SK-N-SH (cell line): ENCODE measurements around the gene PODXL2. TPM values are rescaled to one million over a fixed set of nuclear protein-coding genes. Genes with fewer than 3 reads are reported as not detected.

Experiments
- CTCF ChIA-PET: fragments of 300-600, 350-600 bp; formaldehyde crosslinking; extraction: SDS; loops from one replicate; lab custom pipeline; 2021; lab: Yijun Ruan, JAX
- POLR2A ChIA-PET: fragments of 350-600 bp; sonication (Branson Sonifier 250); formaldehyde crosslinking; extraction: SDS; loops from one replicate; lab custom pipeline; 2020; ENCODE audit warnings: antibody characterized with exemption, inconsistent platforms; lab: Yijun Ruan, JAX
- DNase-seq: peaks from one replicate; pipeline ENCODE4 v3.0.0; 2012
- H2AFZ ChIP-seq: fragments of 200-600 bp; sonication (generic); 2 replicates; pipeline ENCODE4 v1.8.1; 2016; ENCODE audit warnings: antibody characterized with exemption, mild to moderate bottlenecking, low read depth
- H3F3A ChIP-seq: fragments of 200-600 bp; sonication (generic); replicated peaks from 2 replicates; pipeline ENCODE3; 2016; ENCODE audit warnings: antibody characterized with exemption, mild to moderate bottlenecking; ENCODE audit not compliant: insufficient read depth
- H3K27ac ChIP-seq, 2 experiments: fragments of 200-500 bp in 1 of 2; fragments of 200-600 bp in 1 of 2; sonication (Bioruptor generic) in 1 of 2; sonication (generic), shearing (Covaris generic) in 1 of 2; 2 replicates each; pipeline versions ENCODE4 v1.5.1 to v1.6.1; 2014 to 2016; ENCODE audit warnings: low read depth in 2 of 2, inconsistent platforms in 1 of 2, low read length in 1 of 2, mild to moderate bottlenecking in 1 of 2, mixed read lengths in 1 of 2
- H3K27me3 ChIP-seq: fragments of 200-600 bp; sonication (generic), shearing (Covaris generic); 2 replicates; pipeline ENCODE4 v1.6.1; 2016; ENCODE audit warnings: mixed run types; ENCODE audit not compliant: insufficient read depth
- H3K36me3 ChIP-seq, 2 experiments: fragments of 200-500 bp in 1 of 2; fragments of 200-600 bp in 1 of 2; sonication (Bioruptor generic) in 1 of 2; sonication (generic) in 1 of 2; replicated peaks in 1 of 2; 2 replicates each; pipeline versions ENCODE3 to v1.5.1; 2014 to 2016; ENCODE audit warnings: low read length in 1 of 2, mild to moderate bottlenecking in 1 of 2; ENCODE audit not compliant: insufficient read depth in 2 of 2, control insufficient read depth in 1 of 2
- H3K4me1 ChIP-seq, 2 experiments: fragments of 200-500 bp in 1 of 2; fragments of 200-600 bp in 1 of 2; sonication (Bioruptor generic) in 1 of 2; sonication (generic), shearing (Covaris generic) in 1 of 2; 2 replicates each; pipeline versions ENCODE4 v1.5.1 to v1.6.1; 2014 to 2016; ENCODE audit warnings: low read depth in 1 of 2, low read length in 1 of 2, mixed run types in 1 of 2; ENCODE audit not compliant: insufficient read depth in 2 of 2, control insufficient read depth in 1 of 2
- H3K4me2 ChIP-seq: fragments of 200-600 bp; sonication (generic), shearing (Covaris generic); 2 replicates; pipeline ENCODE4 v1.6.1; 2017; ENCODE audit warnings: mixed run types
- H3K4me3 ChIP-seq, 2 experiments: fragments of 200-500 bp in 1 of 2; fragments of 200-600 bp in 1 of 2; sonication (Bioruptor generic) in 1 of 2; sonication (generic), shearing (Covaris generic) in 1 of 2; 2 replicates each; pipeline versions ENCODE4 v1.5.1 to v1.8.1; 2014 to 2016; ENCODE audit warnings: low read depth in 2 of 2, inconsistent platforms in 1 of 2, low read length in 1 of 2, mild to moderate bottlenecking in 1 of 2, mixed read lengths in 1 of 2, moderate library complexity in 1 of 2
- H3K79me2 ChIP-seq: fragments of 200-600 bp; sonication (generic); 2 replicates; pipeline ENCODE4 v1.8.1; 2017; ENCODE audit warnings: mild to moderate bottlenecking; ENCODE audit not compliant: insufficient read depth
- H3K9ac ChIP-seq: fragments of 200-600 bp; sonication (generic); 2 replicates; pipeline ENCODE4 v1.6.1; 2017; ENCODE audit warnings: mixed run types
- H3K9me2 ChIP-seq: fragments of 200-600 bp; sonication (generic); 2 replicates; pipeline ENCODE4 v1.6.1; 2017; ENCODE audit warnings: mixed run types
- H3K9me3 ChIP-seq: fragments of 200-600 bp; sonication (generic); 2 replicates; pipeline ENCODE4 v1.6.1; 2017; ENCODE audit warnings: mixed run types, mild to moderate bottlenecking, moderate library complexity
- H4K20me1 ChIP-seq: fragments of 200-600 bp; sonication (generic); 2 replicates; pipeline ENCODE4 v1.6.1; 2017; ENCODE audit warnings: mild to moderate bottlenecking, mixed run types; ENCODE audit not compliant: insufficient read depth
- CHD2 ChIP-seq: fragments of 150-350 bp; IDR thresholded peaks from 2 replicates; pipeline ENCODE4 v1.6.1; 2018; ENCODE audit warnings: low read length; ENCODE audit not compliant: partially characterized antibody
- CTCF ChIP-seq: fragments of 200-600 bp; sonication (generic); IDR thresholded peaks from 2 replicates; pipeline ENCODE4 v1.6.1; 2017; ENCODE audit warnings: antibody characterized with exemption, mild to moderate bottlenecking, moderate library complexity
- FOSL2 ChIP-seq: IDR thresholded peaks from 2 replicates; pipeline ENCODE4 v1.4.0; 2012; ENCODE audit warnings: low read depth, mild to moderate bottlenecking, moderate library complexity, borderline replicate concordance
- JUND ChIP-seq: IDR thresholded peaks from 2 replicates; pipeline ENCODE4 v1.4.0; 2012
- RAD21 ChIP-seq: IDR thresholded peaks from 2 replicates; pipeline ENCODE4 v1.6.1; 2012; ENCODE audit warnings: mild to moderate bottlenecking, low read length
- REST ChIP-seq: IDR thresholded peaks from 2 replicates; pipeline ENCODE4 v1.6.1; 2012; ENCODE audit warnings: mild to moderate bottlenecking, low read depth, low read length, moderate library complexity
- RFX5 ChIP-seq: IDR thresholded peaks from 2 replicates; pipeline ENCODE4 v1.6.1; 2012; ENCODE audit warnings: mild to moderate bottlenecking, improper control_type of control experiment, low read length
- RXRA ChIP-seq: IDR thresholded peaks from 2 replicates; pipeline ENCODE4 v1.4.0; 2012; ENCODE audit warnings: low read depth, mild to moderate bottlenecking, borderline replicate concordance
- SMC3 ChIP-seq: IDR thresholded peaks from 2 replicates; pipeline ENCODE4 v1.6.1; 2012; ENCODE audit warnings: low read depth, low read length, improper control_type of control experiment
- YY1 ChIP-seq: IDR thresholded peaks from 2 replicates; pipeline ENCODE4 v1.4.0; 2012; ENCODE audit warnings: low read depth, mild to moderate bottlenecking
- WGBS: methylation state at CpG from one replicate; pipeline ENCODE4 v1.1.6; 2017; ENCODE audit warnings: low lambda C conversion rate; 5-methylcytosine and 5-hydroxymethylcytosine counted together
- polyA plus RNA-seq, 3 experiments: library from polyadenylated mRNA; depleted of rRNA; stranded (reverse); fragments of >200 nt; gene quantifications; 2 replicates each; pipeline ENCODE4 v1.2.3, GENCODE V29; 2012
- TF ChIP-seq, protein P1 (sequence below): IDR thresholded peaks from 2 replicates; pipeline ENCODE4 v1.4.0; 2012; ENCODE audit warnings: low read depth, borderline replicate concordance

The PODXL2 gene
- polyA plus RNA-seq, 1 of the 3 experiments (the other 2 are of a cell fraction) = 27.5 TPM

DNA sequence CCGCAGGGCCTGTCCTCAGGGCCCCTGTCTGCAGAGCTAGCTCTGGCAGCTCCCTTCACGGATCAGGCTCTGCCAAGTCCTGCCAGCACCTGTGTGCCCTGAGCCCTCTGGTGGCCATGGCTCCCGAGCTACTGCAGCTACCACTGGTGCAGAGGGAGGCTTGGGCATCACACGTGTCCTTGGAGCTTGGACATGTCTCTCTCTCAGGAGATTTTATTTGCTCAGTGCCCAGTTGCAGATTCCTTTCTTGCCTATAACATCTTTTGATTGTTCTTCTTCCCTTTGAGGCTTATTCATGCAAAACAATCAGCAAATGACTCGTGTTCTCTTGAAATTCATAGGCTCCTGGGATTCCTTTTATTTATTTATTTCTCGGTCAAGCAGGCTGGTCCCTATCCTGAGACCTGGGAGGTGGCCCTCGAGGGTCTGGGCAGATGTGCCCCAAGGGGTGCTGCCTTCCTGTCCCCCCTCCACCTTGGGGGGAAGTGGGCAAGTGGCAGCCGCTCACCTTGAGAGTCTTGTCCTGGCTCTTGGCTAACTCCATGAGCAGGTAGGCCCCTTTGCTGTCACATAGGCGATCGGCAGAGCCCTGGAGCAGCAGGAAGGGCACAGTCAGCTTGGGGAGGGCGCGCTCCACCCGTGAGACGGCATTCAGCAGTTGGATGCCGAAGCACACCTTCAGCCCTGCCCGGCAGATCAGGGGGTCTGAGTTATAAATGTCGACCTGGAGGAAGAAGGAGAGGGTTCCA is 65.7 kb downstream of the PODXL2 start:
- POLR2A ChIA-PET = interaction anchor here (0.8 kb wide), 1 partner anchor 16 kb away, joined by 3 read pairs; no protein-coding TSS in a partner anchor

More for the DNA sequence above, 65.7 kb downstream of the PODXL2 start:
- H3K4me3 ChIP-seq = no peak overlapping the region
- H3K79me2 ChIP-seq = no peaks in the 10 kb centered on the region
- no peak overlapping the region for H3K4me2 ChIP-seq
- H3K27me3 ChIP-seq = no peaks in the 10 kb centered on the region
- peak overlapping the region in 1 of 2 experiments; percentile 60; a peak in 1 of 4 replicates for H3K27ac ChIP-seq
- no peak overlapping the region for H2AFZ ChIP-seq
- DNase-seq = peak; percentile 71
- CTCF ChIA-PET = interaction anchor here (0.6 to 9.2 kb wide), 25 partner anchors 15 to 439 kb away, joined by 3 to 141 read pairs (median 4); partner anchors contain the start of genes ABTB1 and MGLL
- no peaks in the 10 kb centered on the region for H3K9me2 ChIP-seq
- no peaks in the 10 kb centered on the region for H3K36me3 ChIP-seq
- peaks cover 24 to 65% of the 10 kb centered on the region in 2 experiments; a peak in 3 of 4 replicates for H3K4me1 ChIP-seq
- peaks cover 4% of the 10 kb centered on the region for H3F3A ChIP-seq
- H3K9me3 ChIP-seq = no peaks in the 10 kb centered on the region
- H4K20me1 ChIP-seq = no peaks in the 10 kb centered on the region
- H3K9ac ChIP-seq = no peak overlapping the region
- WGBS = 72% methylated on average over 8 of the region's 17 CpGs
- TF ChIP-seq RAD21 = peak; percentile 64
- TF ChIP-seq RXRA = no peak
- no peak for TF ChIP-seq RFX5
- TF ChIP-seq FOSL2 = no peak
- no peak for TF ChIP-seq YY1
- peak; percentile 45 for TF ChIP-seq CTCF
- no peak for TF ChIP-seq JUND
- TF ChIP-seq, protein P1, sequence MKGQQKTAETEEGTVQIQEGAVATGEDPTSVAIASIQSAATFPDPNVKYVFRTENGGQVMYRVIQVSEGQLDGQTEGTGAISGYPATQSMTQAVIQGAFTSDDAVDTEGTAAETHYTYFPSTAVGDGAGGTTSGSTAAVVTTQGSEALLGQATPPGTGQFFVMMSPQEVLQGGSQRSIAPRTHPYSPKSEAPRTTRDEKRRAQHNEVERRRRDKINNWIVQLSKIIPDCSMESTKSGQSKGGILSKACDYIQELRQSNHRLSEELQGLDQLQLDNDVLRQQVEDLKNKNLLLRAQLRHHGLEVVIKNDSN = no peak
- TF ChIP-seq SMC3 = peak; percentile 78
- peak; percentile 14 for TF ChIP-seq CHD2
- no peak for TF ChIP-seq REST
- TF ChIP-seq, all 33 proteins: peak for 4
